ENCODE data around the gene TEX2. TPM values are rescaled to one million over a fixed set of nuclear protein-coding genes. Genes with fewer than 3 reads are reported as not detected.
A peak's percentile ranks its signal among the peaks of the same experiment; 100 is the strongest.

The TEX2 gene
- polyA plus RNA-seq, 3 donors = 6.5 to 8.7 (median 7.8) TPM

DNA sequence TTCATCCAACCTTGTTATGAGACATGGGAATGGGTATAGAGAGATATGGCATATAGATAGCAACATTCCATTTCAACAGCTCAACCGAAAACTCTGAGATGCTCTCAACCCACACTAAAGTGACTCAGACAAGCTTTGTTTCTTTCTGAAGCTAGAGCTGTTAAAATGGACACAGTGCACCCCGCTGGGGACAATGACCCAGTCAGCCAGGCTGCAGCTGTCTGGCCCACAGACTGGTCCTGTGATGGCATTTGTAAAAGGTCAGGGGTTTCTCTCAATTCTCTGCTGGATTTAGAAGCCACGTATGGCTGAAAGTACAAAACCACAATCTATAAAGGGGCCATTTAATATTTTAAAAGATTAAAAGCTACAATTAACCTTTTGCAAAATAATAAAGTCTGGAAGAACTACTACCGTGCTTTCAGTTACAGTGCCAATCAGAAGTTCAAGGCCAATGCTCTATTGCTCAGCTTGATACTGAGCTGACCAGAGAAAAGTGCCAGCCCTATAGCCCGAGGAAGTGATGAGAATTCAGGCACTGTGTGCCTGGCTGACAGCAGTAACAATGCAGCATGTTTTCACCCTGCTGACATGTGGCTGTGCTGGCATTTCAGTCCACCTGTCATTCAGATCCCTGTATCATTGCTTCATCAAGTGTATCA, 60.2 kb downstream of the TEX2 start:
- Histone ChIP-seq H3K79me2 (ENCODE audit: insufficient read depth, low read length) (peaks cover 98% of the 10 kb centered on the region), H3K9ac (ENCODE audit: insufficient read depth, low read length, poor library complexity, severe bottlenecking) (no peak overlapping the region), H3K36me3 (replicated peaks in 1 of 2; ENCODE audit: control insufficient read depth in 1 of 2, insufficient read depth in 2 of 2, low read length in 2 of 2) (no peaks in the 10 kb centered on the region), H3K27ac (ENCODE audit: low read depth in 1 of 2, low read length in 2 of 2) (no peak overlapping the region), H3K27me3 (ENCODE audit: control insufficient read depth in 2 of 2, insufficient read depth in 2 of 2, low read length in 2 of 2) (no peaks in the 10 kb centered on the region), H3K4me3 (replicated peaks in 1 of 3; ENCODE audit: low read depth in 2 of 3, low read length in 3 of 3) (no peak overlapping the region), H4K20me1 (ENCODE audit: insufficient read depth, low read length) (no peaks in the 10 kb centered on the region), H3K9me3 (replicated peaks in 1 of 2; ENCODE audit: control insufficient read depth in 1 of 2, insufficient read depth in 1 of 2, low read length in 2 of 2) (no peaks in the 10 kb centered on the region), H3K4me2 (replicated peaks; ENCODE audit: extremely low read depth, low read length, poor library complexity, severe bottlenecking) (no peak overlapping the region), H2AFZ (ENCODE audit: insufficient read depth, low read depth, low read length, poor library complexity, severe bottlenecking) (no peak overlapping the region), H3K4me1 (ENCODE audit: control insufficient read depth in 1 of 2, insufficient read depth in 2 of 2, low read length in 2 of 2) (peaks cover 15 to 20% of the 10 kb centered on the region in 2 donors)
- peaks cover 26% of the 10 kb centered on the region for H3K4me1 Mint-ChIP-seq
- no peak overlapping the region for H3K4me3 Mint-ChIP-seq
- no peak for DNase-seq
- intact Hi-C loops (cut with micrococcal nuclease) = no loop called here
- TF ChIP-seq, protein P1, sequence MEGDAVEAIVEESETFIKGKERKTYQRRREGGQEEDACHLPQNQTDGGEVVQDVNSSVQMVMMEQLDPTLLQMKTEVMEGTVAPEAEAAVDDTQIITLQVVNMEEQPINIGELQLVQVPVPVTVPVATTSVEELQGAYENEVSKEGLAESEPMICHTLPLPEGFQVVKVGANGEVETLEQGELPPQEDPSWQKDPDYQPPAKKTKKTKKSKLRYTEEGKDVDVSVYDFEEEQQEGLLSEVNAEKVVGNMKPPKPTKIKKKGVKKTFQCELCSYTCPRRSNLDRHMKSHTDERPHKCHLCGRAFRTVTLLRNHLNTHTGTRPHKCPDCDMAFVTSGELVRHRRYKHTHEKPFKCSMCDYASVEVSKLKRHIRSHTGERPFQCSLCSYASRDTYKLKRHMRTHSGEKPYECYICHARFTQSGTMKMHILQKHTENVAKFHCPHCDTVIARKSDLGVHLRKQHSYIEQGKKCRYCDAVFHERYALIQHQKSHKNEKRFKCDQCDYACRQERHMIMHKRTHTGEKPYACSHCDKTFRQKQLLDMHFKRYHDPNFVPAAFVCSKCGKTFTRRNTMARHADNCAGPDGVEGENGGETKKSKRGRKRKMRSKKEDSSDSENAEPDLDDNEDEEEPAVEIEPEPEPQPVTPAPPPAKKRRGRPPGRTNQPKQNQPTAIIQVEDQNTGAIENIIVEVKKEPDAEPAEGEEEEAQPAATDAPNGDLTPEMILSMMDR (IDR thresholded peaks at IDR 0.05) = no peak
- H3K9me3 Mint-ChIP-seq = no peaks in the 10 kb centered on the region
- H3K27ac Mint-ChIP-seq = peak overlapping the region in 1 of 7 donors; percentile 25
- 88% methylated on average over 2 of the region's 5 CpGs for WGBS (ENCODE audit: insufficient coverage)
- peaks cover 0 to 1% (median 0%) of the 10 kb centered on the region in 3 donors for H3K27me3 Mint-ChIP-seq (ENCODE audit: low read depth in 3 of 3)
- peaks cover 0 to 27% of the 10 kb centered on the region in 2 donors for H3K36me3 Mint-ChIP-seq

DNA sequence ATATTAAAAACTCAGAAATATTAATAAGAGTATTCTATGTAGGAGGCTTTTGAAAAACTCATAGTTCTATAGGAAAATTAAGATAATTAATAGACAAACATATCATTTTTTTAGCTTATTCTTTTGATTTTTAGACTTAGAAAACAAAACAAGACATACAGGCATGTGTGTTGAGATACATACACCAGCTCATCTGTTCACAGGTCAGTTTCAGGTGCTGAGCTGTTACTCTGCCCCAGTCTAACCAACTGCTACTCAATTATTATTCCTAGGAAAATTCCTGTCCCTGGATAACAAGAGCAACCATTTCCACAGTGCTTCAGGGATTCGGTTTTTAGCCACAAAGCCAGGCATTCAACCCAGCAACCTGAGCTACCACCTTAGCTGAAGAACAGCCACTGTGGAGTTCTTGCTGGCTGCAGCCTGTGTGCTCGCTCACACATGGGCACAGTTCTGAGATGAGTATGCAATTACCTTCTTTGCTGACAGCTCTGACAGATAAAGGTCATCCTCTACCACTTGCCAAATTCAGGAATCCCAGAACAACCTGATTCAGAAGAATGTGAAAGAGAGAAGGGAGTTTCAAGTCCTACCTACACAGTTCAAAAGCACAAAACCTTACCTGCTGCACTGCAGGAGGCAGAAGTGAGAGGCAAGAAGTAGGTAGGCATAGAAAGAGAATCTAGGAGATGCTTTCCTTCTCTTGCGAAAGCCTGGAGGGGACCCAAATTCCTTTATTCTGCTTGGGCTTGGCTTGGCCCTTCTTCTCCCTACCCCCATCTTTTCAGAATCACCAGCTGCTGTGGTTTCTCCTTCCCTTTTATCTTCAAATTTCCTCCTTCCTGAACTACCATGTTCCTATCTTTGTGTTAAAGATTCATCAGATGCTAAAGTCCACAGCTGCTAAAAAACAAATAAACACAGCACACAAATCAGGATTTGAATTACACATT, 62.7 kb downstream of the TEX2 start:
- intact Hi-C loops (cut with micrococcal nuclease) = no loop called here
- H3K9ac ChIP-seq (ENCODE audit: insufficient read depth, low read length, poor library complexity, severe bottlenecking) = no peak overlapping the region
- H3K79me2 ChIP-seq (ENCODE audit: insufficient read depth, low read length) = peaks cover 98% of the 10 kb centered on the region
- peak overlapping the region in 1 of 2 donors; percentile 14 for H3K27ac ChIP-seq (ENCODE audit: low read depth in 1 of 2, low read length in 2 of 2)
- no peak overlapping the region for H2AFZ ChIP-seq (ENCODE audit: insufficient read depth, low read depth, low read length, poor library complexity, severe bottlenecking)
- TF ChIP-seq, protein P1 (IDR thresholded peaks at IDR 0.05) = no peak
- H3K27me3 ChIP-seq (ENCODE audit: control insufficient read depth in 2 of 2, insufficient read depth in 2 of 2, low read length in 2 of 2) = no peaks in the 10 kb centered on the region
- no peaks in the 10 kb centered on the region for H3K9me3 ChIP-seq (replicated peaks in 1 of 2; ENCODE audit: control insufficient read depth in 1 of 2, insufficient read depth in 1 of 2, low read length in 2 of 2)
- DNase-seq = no peak
- peaks cover 15 to 28% of the 10 kb centered on the region in 2 donors for H3K4me1 ChIP-seq (ENCODE audit: control insufficient read depth in 1 of 2, insufficient read depth in 2 of 2, low read length in 2 of 2)
- WGBS (ENCODE audit: insufficient coverage) = 100% methylated on average over 1 of the region's 3 CpGs
- no peaks in the 10 kb centered on the region for H3K9me3 Mint-ChIP-seq
- H3K4me3 Mint-ChIP-seq = no peak overlapping the region
- peaks cover 0 to 1% (median 0%) of the 10 kb centered on the region in 3 donors for H3K27me3 Mint-ChIP-seq (ENCODE audit: low read depth in 3 of 3)
- peaks cover under 1 to 17% of the 10 kb centered on the region in 2 donors for H3K36me3 Mint-ChIP-seq
- no peak overlapping the region for H3K4me2 ChIP-seq (replicated peaks; ENCODE audit: extremely low read depth, low read length, poor library complexity, severe bottlenecking)
- H3K4me3 ChIP-seq (replicated peaks in 1 of 3; ENCODE audit: low read depth in 2 of 3, low read length in 3 of 3) = no peak overlapping the region
- no peaks in the 10 kb centered on the region for H3K36me3 ChIP-seq (replicated peaks in 1 of 2; ENCODE audit: control insufficient read depth in 1 of 2, insufficient read depth in 2 of 2, low read length in 2 of 2)
- H3K27ac Mint-ChIP-seq = peak overlapping the region in 6 of 7 donors; percentile 17 to 77 (median 43)
- H3K4me1 Mint-ChIP-seq = peaks cover 32% of the 10 kb centered on the region
- no peaks in the 10 kb centered on the region for H4K20me1 ChIP-seq (ENCODE audit: insufficient read depth, low read length)

All from CD14-positive monocyte (primary cell).